CD4-positive, CD25-positive, alpha-beta regulatory T cell (primary cell): ENCODE results near the gene SMG6. TPM values are rescaled to one million over a fixed set of nuclear protein-coding genes. Genes with fewer than 3 reads are reported as not detected.

Experiments used
- ATAC-seq, 2 donors: fragments of 150-1000 bp; cut with Tn5 transposase; one replicate each; pipeline ENCODE4 v1.10.0; 2021; ENCODE audit warnings: low read depth in 2 of 2, moderate number of reproducible peaks in 2 of 2, moderate library complexity in 1 of 2
- DNase-seq, 3 donors: peaks; one replicate each; pipeline versions ENCODE4 v3.0.0 to v3.0.0-alpha.2; 2012 to 2022; ENCODE audit warnings: mixed read lengths in 1 of 3
- H3K27ac ChIP-seq: one replicate; pipeline ENCODE4 v1.7.0; 2013; ENCODE audit warnings: mild to moderate bottlenecking, low read length; ENCODE audit not compliant: insufficient read depth, poor library complexity, severe bottlenecking
- H3K27me3 ChIP-seq: one replicate; pipeline ENCODE4 v1.7.0; 2013; ENCODE audit warnings: low read length; ENCODE audit not compliant: control insufficient read depth, insufficient read depth
- H3K36me3 ChIP-seq: one replicate; pipeline ENCODE4 v1.7.0; 2013; ENCODE audit warnings: mild to moderate bottlenecking, low read length, moderate library complexity; ENCODE audit not compliant: control insufficient read depth, insufficient read depth
- H3K4me1 ChIP-seq: 2 replicates; pipeline ENCODE4 v1.7.0; 2013; ENCODE audit warnings: mild to moderate bottlenecking, low read length; ENCODE audit not compliant: insufficient read depth, control insufficient read depth, poor library complexity, severe bottlenecking
- H3K4me3 ChIP-seq: one replicate; pipeline ENCODE4 v1.7.0; 2013; ENCODE audit warnings: low read depth, mild to moderate bottlenecking, low read length, moderate library complexity
- H3K9me3 ChIP-seq, 2 experiments: 1 replicate in 1 of 2; 2 replicates in 1 of 2; pipeline ENCODE4 v1.7.0; 2013; ENCODE audit warnings: low read length in 2 of 2, mild to moderate bottlenecking in 1 of 2, moderate library complexity in 1 of 2; ENCODE audit not compliant: control insufficient read depth in 2 of 2
- H3K27ac Mint-ChIP-seq, 3 donors: one replicate each; pipeline ENCODE4 v1.8.0; 2020 to 2022; ENCODE audit warnings: mild to moderate bottlenecking in 3 of 3, mixed read lengths in 3 of 3, moderate library complexity in 2 of 3
- H3K27me3 Mint-ChIP-seq: one replicate; pipeline ENCODE4 v1.8.0; 2022; ENCODE audit warnings: mild to moderate bottlenecking, mixed read lengths
- H3K36me3 Mint-ChIP-seq: one replicate; pipeline ENCODE4 v1.8.0; 2020; ENCODE audit warnings: mixed read lengths
- H3K4me1 Mint-ChIP-seq, 4 donors: one replicate each; pipeline ENCODE4 v1.8.0; 2020 to 2022; ENCODE audit warnings: mixed read lengths in 4 of 4, mild to moderate bottlenecking in 1 of 4
- H3K4me3 Mint-ChIP-seq, 4 donors: one replicate each; pipeline ENCODE4 v1.8.0; 2020 to 2022; ENCODE audit warnings: mild to moderate bottlenecking in 4 of 4, mixed read lengths in 4 of 4, moderate library complexity in 3 of 4
- H3K9me3 Mint-ChIP-seq, 7 donors: one replicate each; pipeline ENCODE4 v1.8.0; 2020 to 2022; ENCODE audit warnings: mixed read lengths in 7 of 7, mild to moderate bottlenecking in 3 of 7, moderate library complexity in 2 of 7
- polyA plus RNA-seq, 4 donors: library from polyadenylated mRNA; unstranded; fragments of 300-500 nt; fragmentation: Illumina TruSeq; gene quantifications; one replicate each; pipeline ENCODE4 v1.2.3, GENCODE V29; 2021
- total RNA-seq: library from RNA; stranded (reverse); gene quantifications from one replicate; pipeline ENCODE4 v1.2.3, GENCODE V29; 2022

Gene SMG6
- total and polyA plus RNA-seq, 5 donors from 2014 or later = 3.3 to 42.9 (median 4.9) TPM

DNA sequence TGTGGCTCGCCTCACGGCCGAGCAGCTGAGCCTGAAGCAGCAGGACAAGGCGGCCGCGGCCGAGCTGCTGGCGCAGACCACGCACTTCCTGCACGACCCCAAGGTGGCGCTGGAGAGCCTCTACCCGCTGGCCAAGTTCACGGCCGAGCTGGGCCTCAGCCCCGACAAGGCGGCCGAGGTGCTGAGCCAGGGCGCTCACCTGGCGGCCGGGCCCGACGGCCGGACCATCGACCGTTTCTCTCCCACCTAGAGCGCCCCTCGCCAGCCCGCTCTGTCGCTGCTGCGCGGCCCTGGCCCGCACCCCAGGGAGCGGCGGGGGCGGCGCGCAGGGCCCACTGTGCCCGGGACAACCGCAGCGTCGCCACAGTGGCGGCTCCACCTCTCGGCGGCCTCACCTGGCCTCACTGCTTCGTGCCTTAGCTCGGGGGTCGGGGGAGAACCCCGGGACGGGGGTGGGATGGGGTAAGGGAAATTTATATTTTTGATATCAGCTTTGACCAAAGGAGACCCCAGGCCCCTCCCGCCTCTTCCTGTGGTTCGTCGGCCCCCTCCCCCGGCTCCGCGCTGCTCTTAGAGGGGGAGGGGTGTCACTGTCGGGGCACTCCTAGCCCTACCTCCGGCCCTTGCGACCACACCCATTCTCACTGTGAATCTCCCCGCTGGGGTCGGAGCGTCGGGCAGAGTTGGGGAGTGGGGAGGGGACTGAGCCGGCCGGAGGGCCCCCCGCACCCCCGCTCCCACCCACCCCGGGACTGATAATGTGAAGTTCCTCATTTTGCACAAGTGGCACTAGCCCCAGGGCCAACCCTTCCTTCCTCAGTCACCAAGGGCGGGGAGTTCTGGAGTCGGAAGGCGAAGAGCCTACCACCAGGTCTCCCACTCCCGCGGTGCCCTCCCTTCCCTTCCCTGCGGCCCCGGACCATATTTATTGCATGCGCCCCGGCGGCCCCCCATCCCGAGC is 244.7 kb downstream of the SMG6 start:
- H3K27ac Mint-ChIP-seq = peak overlapping the region in 1 of 3 donors; percentile 41
- peaks cover 48% of the 10 kb centered on the region for H3K4me1 ChIP-seq

DNA sequence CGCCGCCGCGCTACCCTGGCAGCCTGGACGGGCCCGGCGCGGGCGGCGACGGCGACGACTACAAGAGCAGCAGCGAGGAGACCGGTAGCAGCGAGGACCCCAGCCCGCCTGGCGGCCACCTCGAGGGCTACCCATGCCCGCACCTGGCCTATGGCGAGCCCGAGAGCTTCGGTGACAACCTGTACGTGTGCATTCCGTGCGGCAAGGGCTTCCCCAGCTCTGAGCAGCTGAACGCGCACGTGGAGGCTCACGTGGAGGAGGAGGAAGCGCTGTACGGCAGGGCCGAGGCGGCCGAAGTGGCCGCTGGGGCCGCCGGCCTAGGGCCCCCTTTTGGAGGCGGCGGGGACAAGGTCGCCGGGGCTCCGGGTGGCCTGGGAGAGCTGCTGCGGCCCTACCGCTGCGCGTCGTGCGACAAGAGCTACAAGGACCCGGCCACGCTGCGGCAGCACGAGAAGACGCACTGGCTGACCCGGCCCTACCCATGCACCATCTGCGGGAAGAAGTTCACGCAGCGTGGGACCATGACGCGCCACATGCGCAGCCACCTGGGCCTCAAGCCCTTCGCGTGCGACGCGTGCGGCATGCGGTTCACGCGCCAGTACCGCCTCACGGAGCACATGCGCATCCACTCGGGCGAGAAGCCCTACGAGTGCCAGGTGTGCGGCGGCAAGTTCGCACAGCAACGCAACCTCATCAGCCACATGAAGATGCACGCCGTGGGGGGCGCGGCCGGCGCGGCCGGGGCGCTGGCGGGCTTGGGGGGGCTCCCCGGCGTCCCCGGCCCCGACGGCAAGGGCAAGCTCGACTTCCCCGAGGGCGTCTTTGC is 245.6 kb downstream of the SMG6 start:
- peaks cover 0 to 1% (median 0%) of the 10 kb centered on the region in 7 donors for H3K9me3 Mint-ChIP-seq
- peaks cover 0 to 23% (median 11%) of the 10 kb centered on the region in 4 donors for H3K4me1 Mint-ChIP-seq
- H3K27me3 Mint-ChIP-seq = peaks cover 39% of the 10 kb centered on the region
- DNase-seq = peak in 1 of 3 donors; percentile 30
- H3K4me3 Mint-ChIP-seq = peak overlapping the region in 2 of 4 donors; percentile 33 to 54
- Histone ChIP-seq H3K27ac (no peak overlapping the region), H3K27me3 (no peaks in the 10 kb centered on the region), H3K9me3 (no peaks in the 10 kb centered on the region), H3K4me1 (peaks cover 57% of the 10 kb centered on the region), H3K4me3 (no peak overlapping the region), H3K36me3 (peaks cover 5% of the 10 kb centered on the region)
- peaks cover 22% of the 10 kb centered on the region for H3K36me3 Mint-ChIP-seq
- H3K27ac Mint-ChIP-seq = no peak overlapping the region
- ATAC-seq = no peak

More for the DNA sequence above, 244.7 kb downstream of the SMG6 start:
- H3K4me3 Mint-ChIP-seq = peak overlapping the region in 3 of 4 donors; percentile 59 to 77 (median 59)
- no peak overlapping the region for H3K27ac ChIP-seq
- no peaks in the 10 kb centered on the region for H3K9me3 ChIP-seq
- H3K4me3 ChIP-seq = no peak overlapping the region
- H3K27me3 ChIP-seq = no peaks in the 10 kb centered on the region
- H3K27me3 Mint-ChIP-seq = peaks cover 33% of the 10 kb centered on the region
- peaks cover 13% of the 10 kb centered on the region for H3K36me3 ChIP-seq
- DNase-seq (peak; percentile 43 to 68 (median 44)), ATAC-seq (no peak)
- peaks cover 30% of the 10 kb centered on the region for H3K36me3 Mint-ChIP-seq
- peaks cover 0 to 17% (median 6%) of the 10 kb centered on the region in 4 donors for H3K4me1 Mint-ChIP-seq
- peaks cover 0 to under 1% (median 0%) of the 10 kb centered on the region in 7 donors for H3K9me3 Mint-ChIP-seq

DNA sequence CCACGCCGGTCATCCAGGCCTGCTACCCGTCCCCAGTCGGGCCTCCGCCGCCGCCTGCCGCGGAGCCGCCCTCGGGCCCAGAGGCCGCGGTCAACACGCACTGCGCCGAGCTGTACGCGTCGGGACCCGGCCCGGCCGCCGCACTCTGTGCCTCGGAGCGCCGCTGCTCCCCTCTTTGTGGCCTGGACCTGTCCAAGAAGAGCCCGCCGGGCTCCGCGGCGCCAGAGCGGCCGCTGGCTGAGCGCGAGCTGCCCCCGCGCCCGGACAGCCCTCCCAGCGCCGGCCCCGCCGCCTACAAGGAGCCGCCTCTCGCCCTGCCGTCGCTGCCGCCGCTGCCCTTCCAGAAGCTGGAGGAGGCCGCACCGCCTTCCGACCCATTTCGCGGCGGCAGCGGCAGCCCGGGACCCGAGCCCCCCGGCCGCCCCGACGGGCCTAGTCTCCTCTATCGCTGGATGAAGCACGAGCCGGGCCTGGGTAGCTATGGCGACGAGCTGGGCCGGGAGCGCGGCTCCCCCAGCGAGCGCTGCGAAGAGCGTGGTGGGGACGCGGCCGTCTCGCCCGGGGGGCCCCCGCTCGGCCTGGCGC is 246.3 kb downstream of the SMG6 start:
- Histone ChIP-seq H3K27me3 (no peaks in the 10 kb centered on the region), H3K27ac (no peak overlapping the region), H3K9me3 (no peaks in the 10 kb centered on the region), H3K4me1 (peaks cover 60% of the 10 kb centered on the region), H3K4me3 (no peak overlapping the region), H3K36me3 (peaks cover 2% of the 10 kb centered on the region)
- peaks cover 0 to 1% (median 0%) of the 10 kb centered on the region in 7 donors for H3K9me3 Mint-ChIP-seq
- H3K27ac Mint-ChIP-seq = no peak overlapping the region
- H3K27me3 Mint-ChIP-seq = peaks cover 33% of the 10 kb centered on the region
- H3K4me1 Mint-ChIP-seq = peaks cover 0 to 24% (median 12%) of the 10 kb centered on the region in 4 donors
- no peak overlapping the region for H3K4me3 Mint-ChIP-seq
- peaks cover 15% of the 10 kb centered on the region for H3K36me3 Mint-ChIP-seq
- no peak for ATAC-seq
- peak in 1 of 3 donors; percentile 13 for DNase-seq

DNA sequence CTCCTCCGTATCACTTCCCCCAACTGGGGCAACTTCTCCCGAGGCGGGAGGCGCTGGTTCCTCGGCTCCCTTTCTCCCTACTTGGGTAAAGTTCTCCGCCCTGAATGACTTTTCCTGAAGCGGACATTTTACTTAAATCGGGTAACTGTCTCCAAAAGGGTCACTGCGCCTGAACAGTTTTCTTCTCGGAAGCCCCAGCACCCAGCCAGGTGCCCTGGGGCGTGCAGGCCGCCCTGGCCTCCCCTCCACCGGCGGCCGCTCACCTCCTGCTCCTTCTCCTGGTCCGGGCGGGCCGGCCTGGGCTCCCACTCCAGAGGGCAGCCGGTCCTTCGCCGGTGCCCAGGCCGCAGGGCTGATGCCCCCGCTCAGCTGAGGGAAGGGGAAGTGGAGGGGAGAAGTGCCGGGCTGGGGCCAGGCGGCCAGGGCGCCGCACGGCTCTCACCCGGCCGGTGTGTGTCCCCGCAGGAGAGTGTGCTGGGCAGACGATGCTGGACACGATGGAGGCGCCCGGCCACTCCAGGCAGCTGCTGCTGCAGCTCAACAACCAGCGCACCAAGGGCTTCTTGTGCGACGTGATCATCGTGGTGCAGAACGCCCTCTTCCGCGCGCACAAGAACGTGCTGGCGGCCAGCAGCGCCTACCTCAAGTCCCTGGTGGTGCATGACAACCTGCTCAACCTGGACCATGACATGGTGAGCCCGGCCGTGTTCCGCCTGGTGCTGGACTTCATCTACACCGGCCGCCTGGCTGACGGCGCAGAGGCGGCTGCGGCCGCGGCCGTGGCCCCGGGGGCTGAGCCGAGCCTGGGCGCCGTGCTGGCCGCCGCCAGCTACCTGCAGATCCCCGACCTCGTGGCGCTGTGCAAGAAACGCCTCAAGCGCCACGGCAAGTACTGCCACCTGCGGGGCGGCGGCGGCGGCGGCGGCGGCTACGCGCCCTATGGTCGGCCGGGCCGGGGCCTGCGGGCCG is 247.1 kb downstream of the SMG6 start:
- H3K9me3 ChIP-seq = no peaks in the 10 kb centered on the region
- H3K4me1 ChIP-seq = peaks cover 67% of the 10 kb centered on the region
- Mint-ChIP-seq H3K4me3 (peak overlapping the region; percentile 72 to 91 (median 77)), H3K9me3 (peaks cover 0 to 1% (median 0%) of the 10 kb centered on the region in 7 donors), H3K4me1 (peaks cover 0 to 31% (median 18%) of the 10 kb centered on the region in 4 donors), H3K27me3 (peaks cover 40% of the 10 kb centered on the region), H3K27ac (peak overlapping the region in 1 of 3 donors; percentile 32), H3K36me3 (peaks cover 8% of the 10 kb centered on the region)
- peak overlapping the region; percentile 5 for H3K27ac ChIP-seq
- H3K27me3 ChIP-seq = no peaks in the 10 kb centered on the region
- H3K36me3 ChIP-seq = peaks cover 2% of the 10 kb centered on the region
- DNase-seq (peak in 2 of 3 donors; percentile 68 to 73), ATAC-seq (peak in 1 of 2 donors; percentile 16)
- H3K4me3 ChIP-seq = no peak overlapping the region

DNA sequence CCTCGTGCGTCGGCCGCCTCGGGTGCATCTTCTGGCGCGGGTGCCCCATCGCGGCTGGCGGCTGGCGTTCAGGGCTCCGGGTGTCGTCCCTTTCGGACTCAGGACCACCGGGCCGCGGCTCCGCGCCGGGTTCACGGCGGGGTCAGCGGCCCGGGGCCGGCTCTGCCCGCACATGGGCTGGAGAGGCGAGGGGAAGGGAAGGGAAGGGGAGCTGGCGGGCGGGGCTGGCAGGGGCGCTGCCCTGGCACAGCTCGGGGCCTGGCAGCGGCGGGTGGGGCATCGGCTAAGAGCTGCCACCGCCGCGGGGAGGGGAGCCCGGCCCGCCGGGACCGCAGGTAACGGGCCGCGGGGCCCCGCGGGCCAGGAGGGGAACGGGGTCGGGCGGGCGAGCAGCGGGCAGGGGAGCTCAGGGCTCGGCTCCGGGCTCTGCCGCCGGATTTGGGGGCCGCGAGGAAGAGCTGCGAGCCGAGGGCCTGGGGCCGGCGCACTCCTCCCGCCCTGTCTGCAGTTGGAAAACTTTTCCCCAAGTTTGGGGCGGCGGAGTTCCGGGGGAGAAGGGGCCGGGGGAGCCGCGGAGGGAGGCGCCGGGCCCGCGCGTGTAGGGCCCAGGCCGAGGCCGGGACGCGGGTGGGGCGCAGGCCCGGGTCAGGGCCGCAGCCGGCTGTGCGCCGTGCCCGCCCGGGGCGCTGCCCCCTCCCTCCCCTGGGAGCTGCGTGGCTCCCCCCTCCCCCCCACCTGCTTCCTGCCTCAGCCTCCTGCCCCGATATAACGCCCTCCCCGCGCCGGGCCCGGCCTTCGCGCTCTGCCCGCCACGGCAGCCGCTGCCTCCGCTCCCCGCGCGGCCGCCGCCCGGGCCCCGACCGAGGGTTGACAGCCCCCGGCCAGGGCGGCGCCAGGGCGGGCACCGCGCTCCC is 248.0 kb downstream of the SMG6 start:
- Mint-ChIP-seq H3K4me3 (peak overlapping the region in 1 of 4 donors; percentile 88), H3K9me3 (peaks cover 0 to 1% (median 0%) of the 10 kb centered on the region in 7 donors), H3K4me1 (peaks cover 0 to 31% (median 18%) of the 10 kb centered on the region in 4 donors), H3K27me3 (peaks cover 36% of the 10 kb centered on the region), H3K36me3 (peaks cover 5% of the 10 kb centered on the region), H3K27ac (no peak overlapping the region)
- H3K27me3 ChIP-seq = no peaks in the 10 kb centered on the region
- peaks cover under 1% of the 10 kb centered on the region for H3K36me3 ChIP-seq
- DNase-seq (peak in 2 of 3 donors; percentile 19 to 46), ATAC-seq (no peak)
- peaks cover 76% of the 10 kb centered on the region for H3K4me1 ChIP-seq
- no peak overlapping the region for H3K27ac ChIP-seq
- no peak overlapping the region for H3K4me3 ChIP-seq
- no peaks in the 10 kb centered on the region for H3K9me3 ChIP-seq
